OCI-LY1 (cell line): ENCODE results near the gene C2CD3.

ENCODE experiments used
- H2AFZ ChIP-seq: fragments of 200-600 bp; sonication (generic), shearing (Covaris generic); 2 replicates; pipeline ENCODE4 v1.6.0; 2014; ENCODE audit warnings: antibody characterized with exemption, mild to moderate bottlenecking, low read length
- H3F3A ChIP-seq: fragments of 200-600 bp; sonication (generic), shearing (Covaris generic); 2 replicates; pipeline ENCODE4 v1.6.0; 2014; ENCODE audit warnings: mild to moderate bottlenecking, antibody characterized with exemption, low read length, moderate library complexity; ENCODE audit not compliant: insufficient read depth
- H3K27ac ChIP-seq: fragments of 200-600 bp; sonication (generic); 2 replicates; pipeline ENCODE4 v1.5.1; 2014; ENCODE audit warnings: low read length, mixed run types, mild to moderate bottlenecking, low read depth; ENCODE audit not compliant: poor library complexity, severe bottlenecking
- H3K27me3 ChIP-seq: fragments of 200-600 bp; sonication (generic); 2 replicates; pipeline ENCODE4 v1.6.0; 2014; ENCODE audit warnings: antibody characterized with exemption, mild to moderate bottlenecking, low read length, moderate library complexity; ENCODE audit not compliant: insufficient read depth
- H3K36me3 ChIP-seq: fragments of 200-600 bp; sonication (generic); 2 replicates; pipeline ENCODE4 v1.6.1; 2014; ENCODE audit warnings: mild to moderate bottlenecking, antibody characterized with exemption, low read length, moderate library complexity, mixed read lengths; ENCODE audit not compliant: insufficient read depth
- H3K4me1 ChIP-seq: fragments of 200-600 bp; sonication (generic); 2 replicates; pipeline ENCODE4 v1.5.1; 2014; ENCODE audit warnings: mild to moderate bottlenecking, low read length, moderate library complexity; ENCODE audit not compliant: insufficient read depth, severe bottlenecking
- H3K4me2 ChIP-seq: fragments of 200-600 bp; sonication (generic), shearing (Covaris generic); 2 replicates; pipeline ENCODE4 v1.6.1; 2014; ENCODE audit warnings: low read length
- H3K4me3 ChIP-seq: fragments of 200-600 bp; sonication (generic); 2 replicates; pipeline ENCODE4 v1.5.1; 2014; ENCODE audit warnings: low read length, low read depth, mild to moderate bottlenecking, mixed read lengths; ENCODE audit not compliant: poor library complexity, severe bottlenecking
- H3K79me2 ChIP-seq: fragments of 200-600 bp; shearing (Covaris generic); 2 replicates; pipeline ENCODE4 v1.6.1; 2016; ENCODE audit warnings: mixed run types, low read length, mixed read lengths; ENCODE audit not compliant: insufficient read depth
- H3K9ac ChIP-seq: fragments of 200-600 bp; sonication (generic), shearing (Covaris generic); 2 replicates; pipeline ENCODE4 v1.6.1; 2014; ENCODE audit warnings: mild to moderate bottlenecking, low read length, mixed read lengths
- H3K9me2 ChIP-seq: fragments of 200-600 bp; sonication (generic), shearing (Covaris generic); 2 replicates; pipeline ENCODE4 v1.6.1; 2014; ENCODE audit warnings: low read depth, mild to moderate bottlenecking, low read length, mixed read lengths
- H3K9me3 ChIP-seq: fragments of 200-600 bp; shearing (Covaris generic); 2 replicates; pipeline ENCODE4 v1.6.1; 2014; ENCODE audit warnings: low read length, mixed read lengths
- H4K20me1 ChIP-seq: fragments of 200-600 bp; sonication (generic), shearing (Covaris generic); 2 replicates; pipeline ENCODE4 v1.6.0; 2016; ENCODE audit warnings: mild to moderate bottlenecking, low read length; ENCODE audit not compliant: insufficient read depth
- EZH2 ChIP-seq: fragments of 200-600 bp; sonication (generic), shearing (Covaris generic); IDR thresholded peaks from 2 replicates; pipeline ENCODE4 v1.8.0; 2017; ENCODE audit warnings: borderline replicate concordance, mixed run types, mild to moderate bottlenecking, antibody characterized with exemption, low read length, moderate library complexity, mixed read lengths
- TF ChIP-seq, protein P1 (sequence below): fragments of 200-600 bp; sonication (generic), shearing (Covaris generic); IDR thresholded peaks from 2 replicates; pipeline ENCODE4 v1.5.1; 2017; ENCODE audit warnings: mild to moderate bottlenecking, antibody characterized with exemption, low read length, moderate library complexity, mixed read lengths

C2CD3 gene

DNA sequence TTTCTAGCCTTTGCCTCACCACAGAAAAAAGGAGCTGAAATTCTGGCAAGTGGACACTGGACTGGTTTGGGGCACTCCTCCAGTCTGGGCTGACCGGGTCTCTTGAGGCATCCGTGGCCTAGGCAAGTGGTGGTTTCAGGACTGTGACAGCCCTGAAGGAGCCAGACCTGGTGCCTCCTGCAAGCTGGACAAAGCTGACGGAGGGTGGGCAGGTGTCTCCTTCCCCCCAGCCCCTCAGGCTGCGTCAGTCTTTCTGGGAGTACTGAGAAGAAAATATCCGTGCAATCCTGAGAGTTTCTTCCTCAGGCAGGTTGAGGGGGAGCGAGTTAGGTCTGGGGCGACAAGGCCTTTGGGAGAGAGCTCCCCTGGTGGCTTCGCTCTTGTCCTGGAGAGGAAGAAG lies 157.7 kb downstream of the C2CD3 start:
- Histone ChIP-seq H3K9ac (no peak overlapping the region), H3K79me2 (no peaks in the 10 kb centered on the region), H3K4me1 (no peaks in the 10 kb centered on the region), H3F3A (no peaks in the 10 kb centered on the region), H3K27ac (no peak overlapping the region), H3K9me2 (no peaks in the 10 kb centered on the region), H3K4me3 (no peak overlapping the region), H3K36me3 (no peaks in the 10 kb centered on the region; the same call in 1 of the 2 replicates), H3K27me3 (no peaks in the 10 kb centered on the region), H4K20me1 (no peaks in the 10 kb centered on the region), H3K9me3 (no peaks in the 10 kb centered on the region), H2AFZ (no peak overlapping the region), H3K4me2 (no peak overlapping the region)
- no peak for TF ChIP-seq EZH2
- TF ChIP-seq, protein P1, sequence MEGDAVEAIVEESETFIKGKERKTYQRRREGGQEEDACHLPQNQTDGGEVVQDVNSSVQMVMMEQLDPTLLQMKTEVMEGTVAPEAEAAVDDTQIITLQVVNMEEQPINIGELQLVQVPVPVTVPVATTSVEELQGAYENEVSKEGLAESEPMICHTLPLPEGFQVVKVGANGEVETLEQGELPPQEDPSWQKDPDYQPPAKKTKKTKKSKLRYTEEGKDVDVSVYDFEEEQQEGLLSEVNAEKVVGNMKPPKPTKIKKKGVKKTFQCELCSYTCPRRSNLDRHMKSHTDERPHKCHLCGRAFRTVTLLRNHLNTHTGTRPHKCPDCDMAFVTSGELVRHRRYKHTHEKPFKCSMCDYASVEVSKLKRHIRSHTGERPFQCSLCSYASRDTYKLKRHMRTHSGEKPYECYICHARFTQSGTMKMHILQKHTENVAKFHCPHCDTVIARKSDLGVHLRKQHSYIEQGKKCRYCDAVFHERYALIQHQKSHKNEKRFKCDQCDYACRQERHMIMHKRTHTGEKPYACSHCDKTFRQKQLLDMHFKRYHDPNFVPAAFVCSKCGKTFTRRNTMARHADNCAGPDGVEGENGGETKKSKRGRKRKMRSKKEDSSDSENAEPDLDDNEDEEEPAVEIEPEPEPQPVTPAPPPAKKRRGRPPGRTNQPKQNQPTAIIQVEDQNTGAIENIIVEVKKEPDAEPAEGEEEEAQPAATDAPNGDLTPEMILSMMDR, result no peak

DNA sequence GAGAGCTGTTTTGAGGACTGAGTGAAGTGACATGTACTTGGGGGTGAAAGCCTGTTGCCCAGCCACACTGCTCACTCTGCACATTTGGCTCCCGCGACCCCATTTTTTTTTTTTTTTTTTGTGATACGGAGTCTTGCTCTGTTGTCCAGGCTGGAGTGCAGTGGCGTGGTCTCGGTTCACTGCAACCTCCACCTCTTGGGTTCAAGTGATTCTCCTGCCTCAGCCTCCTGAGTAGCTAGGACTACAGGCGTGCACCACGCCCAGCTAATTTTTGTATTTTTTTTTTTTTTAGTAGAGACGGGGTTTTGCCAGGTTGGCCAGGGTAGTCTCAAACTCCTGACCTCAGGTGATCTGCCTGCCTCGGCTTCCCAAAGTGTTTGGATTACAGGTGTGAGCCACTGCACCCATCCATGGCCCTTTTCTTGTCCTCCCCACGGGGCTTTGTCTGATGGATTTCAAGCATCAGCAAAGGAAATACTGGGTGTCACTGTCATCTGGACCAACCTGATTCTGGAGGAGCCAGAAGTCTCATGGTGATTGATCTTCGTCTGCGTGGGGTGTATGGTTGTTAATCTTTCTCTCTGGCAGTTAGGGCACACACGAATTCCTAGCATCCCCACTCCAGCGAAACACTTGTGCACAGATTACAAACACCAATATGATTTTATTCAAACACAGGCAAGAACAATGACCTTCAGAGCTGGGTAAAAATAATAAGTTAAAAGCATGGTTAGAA lies 158.6 kb downstream of the C2CD3 start:
- no peak overlapping the region for H3K4me2 ChIP-seq
- no peak overlapping the region for H3K4me3 ChIP-seq
- no peak overlapping the region for H3K9ac ChIP-seq
- TF ChIP-seq EZH2, result no peak
- TF ChIP-seq, protein P1, result no peak
- H2AFZ ChIP-seq, result no peak overlapping the region
- H3K79me2 ChIP-seq, result no peaks in the 10 kb centered on the region
- no peaks in the 10 kb centered on the region for H3K4me1 ChIP-seq
- H3F3A ChIP-seq, result no peaks in the 10 kb centered on the region
- H3K27ac ChIP-seq, result no peak overlapping the region
- no peaks in the 10 kb centered on the region; the same call in 1 of the 2 replicates for H3K36me3 ChIP-seq
- H3K9me2 ChIP-seq, result no peaks in the 10 kb centered on the region
- no peaks in the 10 kb centered on the region for H3K27me3 ChIP-seq
- H4K20me1 ChIP-seq, result no peaks in the 10 kb centered on the region
- no peaks in the 10 kb centered on the region for H3K9me3 ChIP-seq

DNA sequence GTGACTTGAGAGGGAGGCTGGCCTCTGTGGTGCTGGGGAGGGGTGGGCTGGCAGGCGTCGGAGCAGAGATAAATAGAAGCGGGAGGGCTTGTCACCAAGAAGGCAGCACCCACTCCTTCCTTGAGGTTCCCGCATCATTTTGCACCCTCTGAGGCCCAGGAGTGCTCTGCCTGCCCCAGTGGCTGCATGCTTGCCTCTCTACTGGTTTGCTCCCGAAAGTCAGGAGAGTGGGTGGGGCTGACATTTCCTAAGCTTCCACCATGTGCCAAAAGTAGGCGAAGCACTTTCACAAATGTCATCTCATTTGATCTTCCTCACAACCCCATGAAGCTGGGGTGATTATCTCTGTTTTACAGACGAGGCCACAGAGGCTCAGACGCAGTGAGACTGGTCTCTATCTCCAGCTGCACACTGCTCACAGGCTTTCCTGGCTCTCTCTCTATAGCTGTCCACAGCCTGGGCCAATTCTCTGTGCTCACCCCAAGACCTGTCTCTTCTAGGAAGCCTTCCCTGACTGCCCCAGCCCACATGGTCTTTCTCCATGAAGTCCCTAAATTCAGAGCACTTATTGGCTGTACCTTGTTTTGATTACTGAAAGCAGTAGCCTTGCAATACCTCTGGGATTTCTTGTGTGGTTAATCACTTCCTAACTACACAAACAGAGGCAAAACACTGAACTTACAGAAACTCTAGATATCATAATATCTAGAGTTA lies 159.3 kb downstream of the C2CD3 start:
- H3K9ac ChIP-seq, result no peak overlapping the region
- H3K4me2 ChIP-seq, result no peak overlapping the region

More for the DNA sequence above, 159.3 kb downstream of the C2CD3 start:
- Histone ChIP-seq H3K27ac (no peak overlapping the region), H3K36me3 (no peaks in the 10 kb centered on the region; the same call in 1 of the 2 replicates), H3K79me2 (no peaks in the 10 kb centered on the region), H2AFZ (no peak overlapping the region), H3K4me3 (no peak overlapping the region), H3K9me3 (no peaks in the 10 kb centered on the region), H3F3A (no peaks in the 10 kb centered on the region), H3K9me2 (no peaks in the 10 kb centered on the region), H3K4me1 (no peaks in the 10 kb centered on the region), H3K27me3 (no peaks in the 10 kb centered on the region), H4K20me1 (no peaks in the 10 kb centered on the region)
- TF ChIP-seq EZH2, result no peak
- TF ChIP-seq, protein P1, result no peak
